Uterus (tissue), 2 donors: ENCODE results near the gene SLC44A5.

Experiments
- POLR2A ChIP-seq, 2 donors: fragments of 450-650 bp; IDR thresholded peaks; one replicate each; pipeline ENCODE4 v1.6.1; 2016; ENCODE audit warnings: antibody characterized with exemption in 2 of 2, mild to moderate bottlenecking in 1 of 2, moderate library complexity in 1 of 2
- TF ChIP-seq, protein P1 (sequence below), 4 experiments: fragments of 200-600 bp in 2 of 4; fragments of 450-650 bp in 2 of 4; sonication (generic) in 2 of 4; IDR thresholded peaks; one replicate each; pipeline ENCODE4 v1.5.1; 2016 to 2019; ENCODE audit warnings: antibody characterized with exemption in 4 of 4, mild to moderate bottlenecking in 2 of 4, moderate library complexity in 1 of 4

DNA sequence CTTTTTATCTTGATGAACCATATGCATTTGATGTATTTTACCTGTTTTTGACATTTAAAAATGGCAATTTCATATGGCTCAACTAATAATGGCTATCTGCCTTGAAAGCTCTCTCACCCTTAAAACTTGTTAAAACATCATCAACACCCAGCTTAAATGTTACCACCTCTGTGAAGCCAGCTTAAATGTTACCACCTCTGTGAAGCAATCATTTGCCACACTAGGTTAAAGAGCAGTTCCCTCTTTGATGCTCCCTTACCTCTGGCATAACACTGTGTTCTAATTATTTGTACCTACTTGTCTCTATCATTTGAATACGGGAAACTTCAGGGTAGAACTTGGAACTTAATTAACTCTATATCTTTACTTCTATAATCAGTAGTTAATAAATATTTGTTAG, 294.7 kb downstream of the SLC44A5 start:
- TF ChIP-seq, protein P1, sequence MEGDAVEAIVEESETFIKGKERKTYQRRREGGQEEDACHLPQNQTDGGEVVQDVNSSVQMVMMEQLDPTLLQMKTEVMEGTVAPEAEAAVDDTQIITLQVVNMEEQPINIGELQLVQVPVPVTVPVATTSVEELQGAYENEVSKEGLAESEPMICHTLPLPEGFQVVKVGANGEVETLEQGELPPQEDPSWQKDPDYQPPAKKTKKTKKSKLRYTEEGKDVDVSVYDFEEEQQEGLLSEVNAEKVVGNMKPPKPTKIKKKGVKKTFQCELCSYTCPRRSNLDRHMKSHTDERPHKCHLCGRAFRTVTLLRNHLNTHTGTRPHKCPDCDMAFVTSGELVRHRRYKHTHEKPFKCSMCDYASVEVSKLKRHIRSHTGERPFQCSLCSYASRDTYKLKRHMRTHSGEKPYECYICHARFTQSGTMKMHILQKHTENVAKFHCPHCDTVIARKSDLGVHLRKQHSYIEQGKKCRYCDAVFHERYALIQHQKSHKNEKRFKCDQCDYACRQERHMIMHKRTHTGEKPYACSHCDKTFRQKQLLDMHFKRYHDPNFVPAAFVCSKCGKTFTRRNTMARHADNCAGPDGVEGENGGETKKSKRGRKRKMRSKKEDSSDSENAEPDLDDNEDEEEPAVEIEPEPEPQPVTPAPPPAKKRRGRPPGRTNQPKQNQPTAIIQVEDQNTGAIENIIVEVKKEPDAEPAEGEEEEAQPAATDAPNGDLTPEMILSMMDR (IDR thresholded peaks at IDR 0.05): no peak
- TF ChIP-seq POLR2A (IDR thresholded peaks at IDR 0.05): no peak
